ENCODE measurements around the gene GTF2F2. TPM values are rescaled to one million over a fixed set of nuclear protein-coding genes. Genes with fewer than 3 reads are reported as not detected.

The GTF2F2 gene
- total RNA-seq, 3 donors from 2014 or later (not counting 1 experiment from before 2014, with no cell fraction given) = 13.6 to 16.4 (median 15.7) TPM

DNA sequence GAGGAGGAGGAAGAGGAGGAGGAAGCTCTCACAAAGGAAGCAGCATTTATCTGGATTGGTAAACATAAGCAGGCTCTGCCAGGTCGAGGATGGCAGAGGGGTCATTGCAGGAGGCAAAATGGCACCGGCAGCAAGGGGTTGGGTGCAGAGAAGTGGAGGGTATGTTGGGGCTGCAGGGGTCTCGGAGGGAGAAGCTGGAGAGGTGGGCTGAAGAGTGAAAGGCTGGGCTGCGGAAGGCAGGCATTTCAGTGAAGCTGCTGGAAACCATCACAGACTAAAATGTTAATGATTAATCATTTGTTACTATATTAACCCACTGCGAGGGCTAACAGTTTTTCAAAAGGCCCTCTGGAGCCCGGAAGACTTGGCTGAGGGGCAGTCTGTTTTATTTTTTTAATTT is 196.0 kb downstream of the GTF2F2 start:
- H3K4me3 ChIP-seq (ENCODE audit: low read length) = no peak overlapping the region
- 96% methylated on average over 4 of the region's 6 CpGs for WGBS (ENCODE audit: insufficient coverage)
- intact Hi-C loops (cut with micrococcal nuclease) = no loop called here
- DNase-seq = no peak
- no peak overlapping the region for H3K27ac ChIP-seq (ENCODE audit: low read length)
- no peak for ATAC-seq
- TF ChIP-seq CTCF (IDR thresholded peaks at IDR 0.05) = no peak
- no peak overlapping the region for H3K27ac Mint-ChIP-seq
- H3K9me3 ChIP-seq (ENCODE audit: control insufficient read depth, insufficient read depth, low read length) = no peaks in the 10 kb centered on the region
- no peaks in the 10 kb centered on the region for H3K36me3 Mint-ChIP-seq
- no peaks in the 10 kb centered on the region for H3K36me3 ChIP-seq (ENCODE audit: control insufficient read depth, insufficient read depth, low read length)
- no peaks in the 10 kb centered on the region for H3K27me3 ChIP-seq (ENCODE audit: control insufficient read depth, insufficient read depth, low read length)
- H3K4me1 Mint-ChIP-seq = peaks cover 3 to 4% of the 10 kb centered on the region in 2 donors
- no peaks in the 10 kb centered on the region for H3K27me3 Mint-ChIP-seq (ENCODE audit: low read depth in 2 of 2)
- no peak overlapping the region for H3K4me3 Mint-ChIP-seq
- H3K9me3 Mint-ChIP-seq = no peaks in the 10 kb centered on the region
- peaks cover 12% of the 10 kb centered on the region for H3K4me1 ChIP-seq (ENCODE audit: control insufficient read depth, insufficient read depth, low read length)

DNA sequence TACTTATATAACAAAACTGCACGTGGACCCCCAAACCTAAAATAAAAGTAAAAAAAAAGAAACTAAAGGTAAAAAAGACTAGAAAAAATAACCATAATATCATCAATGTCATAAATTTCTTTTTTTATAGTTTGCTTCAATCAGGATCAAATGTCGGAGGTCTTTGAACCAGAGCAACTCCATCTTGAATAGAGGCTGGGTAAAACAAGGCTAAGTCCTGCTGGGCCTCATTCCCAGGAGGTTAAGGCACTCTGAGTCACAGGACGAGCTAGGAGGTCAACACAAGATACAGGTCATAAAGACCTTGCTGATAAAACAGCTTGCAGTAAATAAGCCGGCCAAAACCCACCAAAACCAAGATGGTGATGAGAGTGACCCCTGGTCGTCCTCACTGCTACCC is 196.7 kb downstream of the GTF2F2 start:
- intact Hi-C loops (cut with micrococcal nuclease) = no loop called here
- no peak for TF ChIP-seq CTCF (IDR thresholded peaks at IDR 0.05)
- no peaks in the 10 kb centered on the region for H3K9me3 Mint-ChIP-seq

GRCh38 chr13:45320876-45321629 is 200.7 kb downstream of the GTF2F2 start:
- H3K9me3 ChIP-seq (ENCODE audit: control insufficient read depth, insufficient read depth, low read length) = no peaks in the 10 kb centered on the region
- 37% methylated on average over 4 of the region's 4 CpGs for WGBS (ENCODE audit: insufficient coverage)
- H3K4me3 ChIP-seq (ENCODE audit: low read length) = no peak overlapping the region
- no peaks in the 10 kb centered on the region for H3K27me3 ChIP-seq (ENCODE audit: control insufficient read depth, insufficient read depth, low read length)
- H3K36me3 Mint-ChIP-seq = no peaks in the 10 kb centered on the region
- intact Hi-C loops (cut with micrococcal nuclease) = no loop called here
- no peak for DNase-seq
- no peak overlapping the region for H3K27ac Mint-ChIP-seq
- no peaks in the 10 kb centered on the region for H3K4me1 Mint-ChIP-seq
- H3K4me3 Mint-ChIP-seq = no peak overlapping the region
- H3K4me1 ChIP-seq (ENCODE audit: control insufficient read depth, insufficient read depth, low read length) = peaks cover 6% of the 10 kb centered on the region
- no peak for ATAC-seq
- H3K27me3 Mint-ChIP-seq (ENCODE audit: low read depth in 2 of 2) = no peaks in the 10 kb centered on the region
- H3K27ac ChIP-seq (ENCODE audit: low read length) = no peak overlapping the region
- no peaks in the 10 kb centered on the region for H3K9me3 Mint-ChIP-seq
- H3K36me3 ChIP-seq (ENCODE audit: control insufficient read depth, insufficient read depth, low read length) = no peaks in the 10 kb centered on the region
- TF ChIP-seq CTCF (IDR thresholded peaks at IDR 0.05) = no peak

More for the DNA sequence above, 196.7 kb downstream of the GTF2F2 start:
- ATAC-seq = no peak
- WGBS (ENCODE audit: insufficient coverage) = 93% methylated on average over 4 of the region's 5 CpGs
- no peak overlapping the region for H3K4me3 Mint-ChIP-seq
- no peaks in the 10 kb centered on the region for H3K9me3 ChIP-seq (ENCODE audit: control insufficient read depth, insufficient read depth, low read length)
- no peaks in the 10 kb centered on the region for H3K27me3 Mint-ChIP-seq (ENCODE audit: low read depth in 2 of 2)
- no peaks in the 10 kb centered on the region for H3K36me3 ChIP-seq (ENCODE audit: control insufficient read depth, insufficient read depth, low read length)
- H3K4me1 Mint-ChIP-seq = no peaks in the 10 kb centered on the region
- H3K27me3 ChIP-seq (ENCODE audit: control insufficient read depth, insufficient read depth, low read length) = no peaks in the 10 kb centered on the region
- H3K27ac ChIP-seq (ENCODE audit: low read length) = no peak overlapping the region
- no peak overlapping the region for H3K27ac Mint-ChIP-seq
- H3K36me3 Mint-ChIP-seq = no peaks in the 10 kb centered on the region
- H3K4me3 ChIP-seq (ENCODE audit: low read length) = no peak overlapping the region
- H3K4me1 ChIP-seq (ENCODE audit: control insufficient read depth, insufficient read depth, low read length) = peaks cover 6% of the 10 kb centered on the region
- no peak for DNase-seq

DNA sequence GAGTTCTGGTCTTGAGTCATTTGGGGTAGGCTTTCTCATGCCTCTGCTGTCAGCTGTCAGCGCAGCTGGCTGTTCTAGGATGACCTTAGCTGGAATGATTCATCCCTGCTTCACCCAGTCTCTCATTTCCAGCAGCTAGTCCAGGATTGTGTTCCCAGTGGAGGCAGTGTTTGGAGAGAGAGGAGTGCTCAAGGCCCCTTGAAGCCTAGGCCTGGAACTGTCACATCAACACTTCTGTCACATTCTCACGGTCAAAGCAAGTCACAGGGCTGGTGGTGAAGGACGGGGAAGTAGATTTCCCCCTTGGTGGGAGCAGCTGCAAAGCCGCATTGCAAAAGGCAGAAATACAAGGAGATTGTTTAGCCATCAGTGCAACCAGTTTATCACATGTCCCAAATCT is 205.5 kb downstream of the GTF2F2 start:
- no peak overlapping the region for H3K4me3 ChIP-seq (ENCODE audit: low read length)
- peaks cover 26% of the 10 kb centered on the region for H3K4me1 ChIP-seq (ENCODE audit: control insufficient read depth, insufficient read depth, low read length)
- H3K36me3 ChIP-seq (ENCODE audit: control insufficient read depth, insufficient read depth, low read length) = no peaks in the 10 kb centered on the region
- no peak for TF ChIP-seq CTCF (IDR thresholded peaks at IDR 0.05)
- Mint-ChIP-seq H3K4me3 (no peak overlapping the region), H3K4me1 (peaks cover 17 to 29% of the 10 kb centered on the region in 2 donors), H3K36me3 (no peaks in the 10 kb centered on the region), H3K27me3 (ENCODE audit: low read depth in 2 of 2) (no peaks in the 10 kb centered on the region), H3K27ac (no peak overlapping the region), H3K9me3 (no peaks in the 10 kb centered on the region)
- no peak for DNase-seq
- no peak for ATAC-seq
- intact Hi-C loops (cut with micrococcal nuclease) = no loop called here
- H3K27me3 ChIP-seq (ENCODE audit: control insufficient read depth, insufficient read depth, low read length) = no peaks in the 10 kb centered on the region
- H3K27ac ChIP-seq (ENCODE audit: low read length) = no peak overlapping the region
- no peaks in the 10 kb centered on the region for H3K9me3 ChIP-seq (ENCODE audit: control insufficient read depth, insufficient read depth, low read length)
- WGBS (ENCODE audit: insufficient coverage) = 81% methylated on average over 4 of the region's 4 CpGs
